NCI-H774 (cell line): Measurements from ENCODE around the gene SRP72.

ENCODE experiments used
- DNase-seq: peaks from one replicate; lab custom pipeline; 2025; lab: John Stamatoyannopoulos, UW

SRP72 gene

DNA sequence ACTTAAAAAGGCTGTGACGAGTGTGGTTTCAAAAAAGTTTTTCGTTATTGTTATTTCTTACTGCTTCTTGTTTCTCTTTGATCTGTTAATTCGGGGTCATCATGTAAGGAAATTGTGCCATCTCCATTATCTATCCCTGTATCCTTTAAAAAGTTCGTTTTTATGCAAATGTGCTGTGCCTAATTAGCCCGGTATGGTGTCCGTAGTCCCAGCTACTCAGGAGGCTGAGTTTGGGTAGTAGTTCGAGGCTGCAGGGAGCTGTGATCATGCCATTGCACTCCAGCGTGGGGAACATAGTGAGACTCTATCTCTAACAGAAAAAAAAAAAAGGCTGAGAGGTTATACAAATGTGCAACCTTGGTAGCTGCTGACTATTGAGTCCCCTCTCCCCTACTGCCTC lies 83.2 kb downstream of the SRP72 start:
- no peak for DNase-seq

DNA sequence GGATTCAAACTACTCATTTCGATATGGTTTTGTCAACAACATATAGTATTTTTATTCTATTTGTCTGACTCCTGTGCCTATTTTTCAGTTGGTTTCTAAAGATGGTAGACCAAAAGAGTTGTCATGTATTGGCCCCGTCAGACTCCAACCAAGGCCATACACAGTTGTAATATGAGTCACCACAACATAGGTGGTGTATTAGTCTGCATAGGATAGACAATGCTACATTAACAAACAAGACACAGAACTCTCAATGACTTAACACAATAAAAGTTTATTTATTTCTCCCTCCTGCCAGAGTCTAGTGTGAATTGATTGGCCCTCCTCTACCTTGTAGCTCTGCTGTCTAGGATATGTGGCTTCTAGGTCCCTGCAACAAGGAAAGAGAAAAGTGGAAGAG lies 84.1 kb downstream of the SRP72 start:
- DNase-seq = no peak

DNA sequence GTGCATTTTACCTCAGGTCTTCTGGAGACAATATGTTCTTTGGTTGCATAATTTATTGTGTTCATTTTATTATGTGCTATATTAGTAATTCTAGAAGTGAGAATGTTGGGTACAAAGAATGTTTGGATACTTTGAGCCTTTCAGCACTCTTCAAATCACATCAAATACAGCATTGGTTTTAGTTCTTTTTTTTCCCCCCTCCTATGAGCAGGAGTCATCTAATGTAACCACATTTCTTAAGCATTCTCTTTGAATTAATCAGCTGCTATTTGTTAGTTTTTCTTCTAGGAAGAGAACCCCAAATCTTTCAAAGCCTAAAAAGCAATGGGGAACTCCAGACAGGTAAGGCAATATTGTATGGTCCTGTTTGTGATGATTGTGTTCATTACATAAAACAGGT lies 84.9 kb downstream of the SRP72 start:
- DNase-seq = no peak
